Epithelial cell of prostate (primary cell): ENCODE data around the gene ATP2B2.

ENCODE experiments used
- DNase-seq: peaks from one replicate; pipeline ENCODE4 v3.0.0-alpha.2; 2011; ENCODE audit warnings: low read depth, low spot score
- H3K27ac ChIP-seq: fragments of 450-650 bp; 2 replicates; pipeline ENCODE4 v1.5.1; 2017; ENCODE audit warnings: mild to moderate bottlenecking

ATP2B2 gene

GRCh38 chr3:10375296-10376053, 129.9 kb downstream of the ATP2B2 start:
- no peak for DNase-seq
- no peak overlapping the region for H3K27ac ChIP-seq

- DNase-seq: no peak
- H3K27ac ChIP-seq: no peak overlapping the region
These were observed 131.1 kb downstream of the ATP2B2 start for GRCh38 chr3:10374311-10374710.

- no peak overlapping the region for H3K27ac ChIP-seq
- no peak for DNase-seq
These were observed 131.6 kb downstream of the ATP2B2 start for GRCh38 chr3:10373686-10374261.

GRCh38 chr3:10371789-10372188, 133.6 kb downstream of the ATP2B2 start:
- no peak overlapping the region for H3K27ac ChIP-seq
- DNase-seq: no peak

GRCh38 chr3:10371167-10371566, 134.2 kb downstream of the ATP2B2 start:
- no peak for DNase-seq

GRCh38 chr3:10370429-10370828, 135.0 kb downstream of the ATP2B2 start:
- no peak overlapping the region for H3K27ac ChIP-seq
- no peak for DNase-seq

More at GRCh38 chr3:10371167-10371566, 134.2 kb downstream of the ATP2B2 start:
- H3K27ac ChIP-seq: no peak overlapping the region

- no peak for DNase-seq
- H3K27ac ChIP-seq: no peak overlapping the region
These were observed 136.9 kb downstream of the ATP2B2 start for GRCh38 chr3:10368512-10368911.

- DNase-seq: no peak
- H3K27ac ChIP-seq: no peak overlapping the region
These were observed 137.9 kb downstream of the ATP2B2 start for GRCh38 chr3:10367506-10367905.

GRCh38 chr3:10366651-10367101, 138.7 kb downstream of the ATP2B2 start:
- peak; percentile 81 for DNase-seq
- H3K27ac ChIP-seq: peak overlapping the region; percentile 21

- DNase-seq: peak; percentile 24
- H3K27ac ChIP-seq: no peak overlapping the region
These were observed 139.6 kb downstream of the ATP2B2 start for GRCh38 chr3:10365791-10366190.

- DNase-seq: no peak
These were observed 140.1 kb downstream of the ATP2B2 start for GRCh38 chr3:10365316-10365715.

GRCh38 chr3:10364806-10365205, 140.6 kb downstream of the ATP2B2 start:
- H3K27ac ChIP-seq: no peak overlapping the region
- no peak for DNase-seq

More at GRCh38 chr3:10365316-10365715, 140.1 kb downstream of the ATP2B2 start:
- H3K27ac ChIP-seq: no peak overlapping the region

GRCh38 chr3:10363935-10364334, 141.5 kb downstream of the ATP2B2 start:
- H3K27ac ChIP-seq: no peak overlapping the region
- DNase-seq: peak; percentile 8

GRCh38 chr3:10361375-10361774, 144.0 kb downstream of the ATP2B2 start:
- DNase-seq: no peak

GRCh38 chr3:10360478-10360877, 144.9 kb downstream of the ATP2B2 start:
- DNase-seq: no peak
- H3K27ac ChIP-seq: no peak overlapping the region

More at GRCh38 chr3:10361375-10361774, 144.0 kb downstream of the ATP2B2 start:
- H3K27ac ChIP-seq: no peak overlapping the region

GRCh38 chr3:10359761-10360161, 145.6 kb downstream of the ATP2B2 start:
- no peak for DNase-seq
- H3K27ac ChIP-seq: no peak overlapping the region

GRCh38 chr3:10358309-10358980, 146.9 kb downstream of the ATP2B2 start:
- DNase-seq: no peak
- H3K27ac ChIP-seq: no peak overlapping the region

GRCh38 chr3:10357592-10358308, 147.6 kb downstream of the ATP2B2 start:
- DNase-seq: peak; percentile 27
- peak overlapping the region; percentile 43 for H3K27ac ChIP-seq

- no peak for DNase-seq
- H3K27ac ChIP-seq: peak overlapping the region; percentile 43
These were observed 148.3 kb downstream of the ATP2B2 start for GRCh38 chr3:10357095-10357494.

- H3K27ac ChIP-seq: peak overlapping the region; percentile 43
- DNase-seq: no peak
These were observed 148.9 kb downstream of the ATP2B2 start for GRCh38 chr3:10356461-10356981.
